K562 treated with DMSO at 1 percent for 48 hours (cell line): ENCODE data around the gene CNIH2. TPM values are rescaled to one million over a fixed set of nuclear protein-coding genes. Genes with fewer than 3 reads are reported as not detected.

Source experiments
- total RNA-seq: library from RNA; unstranded; fragments of 300-600 nt; gene quantifications from 2 replicates; pipeline ENCODE4 v1.2.3, GENCODE V29; 2022; ENCODE audit warnings: low replicate concordance; ENCODE audit errors: extremely low read depth

CNIH2 gene
- total RNA-seq: not detected in 2 replicates

GRCh38 chr11:66277471-66278362, at the start of gene CNIH2:
Gene CNIH2 (plus strand): TSS chr11:66278175. CDS start chr11:66278457, 282 bp downstream.

GRCh38 chr11:66268244-66268951, 9.6 kb upstream of the CNIH2 start, which contains the start of gene RAB1B:
Gene RAB1B (plus strand): TSS chr11:66268639. CDS start chr11:66268680, 41 bp downstream.

DNA sequence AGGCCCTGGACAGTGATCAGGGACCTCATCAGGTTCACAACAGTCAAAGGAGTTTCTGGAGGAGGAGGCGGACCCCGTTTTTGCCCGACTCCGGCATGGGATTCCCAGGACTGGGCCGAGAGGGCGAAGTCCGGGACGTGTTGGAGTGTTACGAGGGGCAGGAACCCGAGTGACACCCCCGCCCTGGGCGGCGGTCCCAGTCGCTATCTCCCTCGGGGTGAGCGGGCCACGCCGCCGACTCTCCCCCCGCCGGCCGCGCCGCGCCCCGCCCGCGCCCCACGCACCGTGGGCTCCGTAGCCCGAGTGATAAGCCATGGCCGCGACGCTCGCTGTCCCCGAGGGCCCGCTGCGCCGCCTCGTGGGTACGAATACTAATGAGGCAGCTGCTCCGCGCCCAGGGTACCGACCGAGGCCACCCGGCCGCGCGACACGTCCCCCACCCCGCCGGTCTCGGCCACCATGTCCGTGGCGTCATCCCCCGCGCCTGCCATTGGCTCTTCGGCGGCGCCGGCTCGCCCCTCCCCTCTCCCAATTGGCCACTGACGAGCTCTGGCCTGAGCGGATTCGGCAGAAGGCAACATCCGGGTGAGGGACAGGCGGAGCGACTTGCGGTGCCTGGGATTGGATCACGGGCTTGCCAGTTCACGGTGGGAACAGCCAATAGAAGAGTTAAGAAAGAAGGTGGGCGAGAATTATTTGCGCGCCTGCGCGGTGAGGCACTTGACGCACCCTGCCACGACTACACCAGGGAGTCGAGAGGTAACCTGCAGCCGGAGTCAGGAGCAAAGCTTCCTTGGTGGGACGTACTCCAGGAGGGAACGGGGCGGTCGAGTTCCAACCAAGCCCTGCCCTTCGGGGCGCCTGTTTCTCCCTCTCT, 10.9 kb downstream of the CNIH2 start, which contains the start of gene YIF1A:
YIF1A (minus strand) TSS at position 473 of the 877 bp plus-strand sequence; CDS start at position 315, 158 bp downstream.

GRCh38 chr11:66291706-66292542, 13.9 kb downstream of the CNIH2 start, which contains the start of gene TMEM151A:
Gene TMEM151A (plus strand): TSS chr11:66291894. CDS start chr11:66292014, 120 bp downstream.

GRCh38 chr11:66316849-66317251, 38.9 kb downstream of the CNIH2 start, which contains the start of gene CD248:
Gene CD248 (minus strand): TSS chr11:66317044. CDS start chr11:66317027, 17 bp downstream.

Other genes with a start within 250 kb of the CNIH2 start
- gene GAL3ST3, start 229.0 kb upstream of the CNIH2 start, total RNA-seq: not detected in 2 replicates
- not detected in 2 replicates for gene SF3B2, start 225.8 kb upstream of the CNIH2 start, total RNA-seq
- not detected in 2 replicates for gene PACS1, start 207.9 kb upstream of the CNIH2 start, total RNA-seq
- not detected in 2 replicates for gene KLC2, start 20.5 kb upstream of the CNIH2 start, total RNA-seq
- gene RAB1B, start 9.5 kb upstream of the CNIH2 start, total RNA-seq: 266 TPM in 1 of 2 replicates, not detected in the other
- not detected in 2 replicates for gene YIF1A, start 11.0 kb downstream of the CNIH2 start, total RNA-seq
- not detected in 2 replicates for gene TMEM151A, start 13.7 kb downstream of the CNIH2 start, total RNA-seq
- gene CD248, start 38.9 kb downstream of the CNIH2 start, total RNA-seq: not detected in 2 replicates
- gene RIN1, start 58.3 kb downstream of the CNIH2 start, total RNA-seq: not detected in 2 replicates
- not detected in 2 replicates for gene BRMS1, start 66.9 kb downstream of the CNIH2 start, total RNA-seq
- not detected in 2 replicates for gene B4GAT1, start 69.5 kb downstream of the CNIH2 start, total RNA-seq
- not detected in 2 replicates for gene SLC29A2, start 93.6 kb downstream of the CNIH2 start, total RNA-seq
- not detected in 2 replicates for gene NPAS4, start 142.9 kb downstream of the CNIH2 start, total RNA-seq
- not detected in 2 replicates for gene MRPL11, start 160.7 kb downstream of the CNIH2 start, total RNA-seq
- not detected in 2 replicates for gene PELI3, start 188.7 kb downstream of the CNIH2 start, total RNA-seq
- gene DPP3, start 202.3 kb downstream of the CNIH2 start, total RNA-seq: not detected in 2 replicates
- gene BBS1, start 232.5 kb downstream of the CNIH2 start, total RNA-seq: not detected in 2 replicates